Activated naive CD4-positive, alpha-beta T cell treated with Interleukin-2 at 50 U/mL for 16 hours (primary cell): ENCODE results near the gene NDUFV3.
"Not testable (repeated sequence)": the region's sequence is repeated elsewhere in the genome, so short reads cannot be mapped to it uniquely, and the experiment has no call there.

Experiments used
- DNase-seq: peaks from one replicate; pipeline ENCODE4 v3.0.0-alpha.2; 2020

NDUFV3 gene

DNA sequence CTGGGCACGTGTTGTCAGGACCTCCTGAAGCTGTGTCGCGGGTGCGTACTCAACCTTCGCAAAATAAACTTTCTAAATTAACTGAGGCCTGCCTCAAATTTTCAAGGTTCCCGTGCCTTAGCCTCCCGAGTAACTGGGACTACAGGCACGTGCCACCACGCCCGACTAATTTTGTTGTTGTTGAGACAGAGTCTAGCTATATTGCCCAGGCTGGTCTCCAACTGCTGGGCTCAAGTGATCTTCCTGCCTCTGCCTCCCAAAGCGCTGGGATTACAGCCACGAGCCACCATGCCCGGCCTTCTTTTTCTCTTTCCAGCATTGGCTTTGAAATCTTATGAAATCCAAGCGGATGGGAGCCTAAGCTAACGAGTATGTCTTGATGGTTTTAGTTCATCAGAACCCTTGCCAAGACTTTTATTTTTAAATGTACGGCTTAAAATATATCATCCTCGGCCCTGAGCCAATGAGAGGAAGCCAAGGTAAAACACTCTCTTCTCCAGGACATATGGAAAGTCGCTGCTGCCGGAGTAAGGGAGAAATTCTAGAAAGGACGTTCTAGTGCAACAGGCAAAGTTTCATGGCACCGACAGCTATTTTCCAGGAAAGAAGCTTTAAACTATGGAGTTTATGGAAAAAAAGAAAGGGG lies 45.0 kb downstream of the NDUFV3 start:
- no peak for DNase-seq

DNA sequence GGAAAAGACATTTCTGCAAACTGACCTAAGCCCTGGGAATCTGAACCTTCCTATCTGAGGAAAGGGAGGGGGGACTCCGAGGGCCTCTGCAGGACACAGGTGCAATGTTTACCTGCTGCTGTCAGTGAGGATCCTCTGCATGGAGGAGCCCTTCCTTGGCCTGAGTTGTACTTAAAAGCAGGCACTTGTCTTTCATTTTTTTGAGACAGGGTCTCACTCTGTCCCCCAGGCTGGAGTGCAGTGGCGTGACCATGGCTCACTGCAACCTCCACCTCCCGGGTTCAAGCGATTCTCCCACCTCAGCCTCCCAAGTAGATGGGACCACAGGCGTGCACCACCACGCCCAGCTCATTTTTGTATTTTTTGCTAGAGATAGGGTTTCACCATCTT lies 45.5 kb downstream of the NDUFV3 start:
- DNase-seq, result not testable (repeated sequence)

DNA sequence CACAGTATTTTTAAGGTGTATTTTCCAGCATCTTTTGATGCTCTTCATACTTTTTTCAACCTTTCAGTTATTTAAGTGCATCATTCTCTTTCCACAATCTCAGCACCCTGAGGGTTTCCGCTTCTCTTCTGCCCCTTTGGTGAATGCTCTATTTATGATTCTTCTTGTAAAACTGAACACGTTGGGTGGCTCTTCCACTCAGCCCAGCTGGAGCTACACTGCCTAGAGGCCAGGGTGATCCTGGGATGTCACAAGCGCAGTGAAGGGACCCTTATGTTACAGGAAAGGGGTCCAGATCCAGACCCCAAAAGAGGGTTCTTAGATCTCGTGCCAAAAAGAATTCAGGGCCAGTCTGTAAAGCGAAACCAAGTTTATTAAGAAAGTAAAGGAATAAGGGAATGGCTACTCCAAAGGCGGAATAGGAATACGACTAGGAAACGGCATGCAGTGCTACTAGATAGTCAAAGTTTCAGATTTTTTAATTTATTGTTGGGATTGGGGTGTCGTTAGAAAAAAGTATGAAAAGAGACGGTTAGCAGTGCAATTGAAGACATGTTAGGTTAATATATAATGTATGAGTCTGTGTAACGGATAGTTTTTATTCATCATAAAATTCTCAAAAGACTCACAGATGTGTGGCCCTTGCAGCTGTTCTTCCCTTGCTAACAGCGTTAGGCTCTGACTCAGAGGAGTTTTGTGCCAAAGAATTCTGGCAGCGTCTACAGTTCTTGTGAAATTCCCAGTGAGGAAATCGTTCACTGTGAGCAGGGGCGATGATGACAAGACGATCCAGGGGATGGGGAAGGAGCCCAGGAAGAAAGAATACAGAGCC lies 46.7 kb downstream of the NDUFV3 start:
- no peak for DNase-seq

DNA sequence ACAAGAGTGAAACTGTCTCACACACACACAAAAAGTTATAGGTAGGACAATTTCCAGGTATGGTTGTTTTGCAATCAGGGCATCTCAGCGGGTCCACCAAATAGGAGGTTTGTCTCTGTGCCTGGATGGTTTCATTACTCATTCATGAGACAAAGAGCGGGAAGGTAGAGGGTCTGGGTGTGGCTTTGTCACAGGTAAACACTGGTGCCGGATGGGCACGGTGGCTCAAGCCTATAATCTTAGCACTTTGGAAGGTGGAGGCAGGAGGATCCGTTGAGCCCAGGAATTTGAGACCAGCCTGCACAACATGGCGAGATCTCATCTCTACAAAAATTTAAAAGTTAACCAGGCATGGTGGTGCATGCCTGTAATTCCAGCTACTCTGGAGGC lies 48.6 kb downstream of the NDUFV3 start:
- DNase-seq, result no peak

DNA sequence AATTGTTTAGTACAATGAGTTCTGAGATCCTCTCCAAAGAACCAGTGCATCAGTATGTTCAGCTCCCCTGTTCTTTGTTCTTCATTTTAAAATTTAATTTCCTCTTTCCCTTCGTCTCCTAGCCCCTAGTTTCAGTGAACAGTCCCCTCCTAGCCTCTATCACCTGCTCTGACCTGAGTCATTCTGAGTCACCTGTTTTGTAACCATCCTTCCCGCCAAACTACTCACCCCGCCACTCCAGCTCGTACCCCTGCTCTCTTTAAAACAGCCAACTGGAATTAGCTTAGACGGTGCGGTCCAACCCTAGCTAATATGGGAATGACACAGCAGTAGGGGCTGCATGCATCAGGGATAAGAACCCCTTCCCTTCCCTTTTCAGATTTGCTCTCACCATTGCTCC lies 49.1 kb downstream of the NDUFV3 start:
- DNase-seq, result no peak

DNA sequence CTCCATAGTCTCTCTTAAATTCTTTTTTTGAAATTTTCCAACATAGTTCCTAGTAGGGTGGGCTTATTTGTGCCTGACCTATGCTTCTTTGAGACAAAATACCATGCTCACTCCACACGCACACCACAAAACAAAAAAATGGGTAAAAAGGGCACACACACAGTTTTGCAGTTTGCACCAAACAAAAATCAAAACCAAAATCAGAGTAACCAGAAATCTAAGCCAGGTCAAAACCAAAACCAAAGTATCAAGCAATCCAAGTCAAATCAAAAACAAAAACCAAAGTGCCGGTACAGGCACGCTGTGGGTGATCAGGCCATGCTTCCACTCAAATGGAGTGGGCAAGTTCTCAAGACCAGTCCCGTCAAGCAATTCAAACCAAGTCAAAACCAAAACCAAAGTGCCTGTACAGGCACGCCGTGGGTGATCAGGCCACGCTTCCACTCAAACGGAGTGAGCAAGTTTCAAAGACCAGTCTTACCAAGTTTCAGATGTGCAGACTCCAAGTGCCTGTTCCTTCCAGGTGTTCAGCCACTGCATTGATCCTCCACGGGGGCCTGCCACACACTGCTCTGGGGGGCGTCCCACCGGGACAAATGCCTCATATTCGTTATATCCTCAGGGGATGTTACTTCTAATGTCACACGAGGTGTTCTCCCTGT lies 56.1 kb downstream of the NDUFV3 start:
- not testable (repeated sequence) for DNase-seq

DNA sequence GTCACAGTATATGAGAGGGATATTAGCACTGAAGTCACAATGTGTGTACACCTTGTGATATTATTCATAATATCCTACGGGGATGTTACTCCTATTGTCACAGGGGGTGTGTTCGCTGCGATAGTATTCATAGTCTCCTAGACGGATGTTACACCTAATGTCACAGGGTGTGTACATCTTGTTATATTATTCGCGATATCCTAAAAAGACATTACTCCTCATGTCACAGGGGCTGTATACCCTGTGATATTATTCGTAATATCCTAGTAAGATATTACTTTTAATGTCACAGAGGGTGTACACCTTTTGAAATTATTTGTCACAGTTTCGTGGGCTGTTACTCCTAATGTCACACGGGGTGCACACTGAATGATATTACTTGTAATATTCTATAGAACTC lies 58.1 kb downstream of the NDUFV3 start:
- not testable (repeated sequence) for DNase-seq

DNA sequence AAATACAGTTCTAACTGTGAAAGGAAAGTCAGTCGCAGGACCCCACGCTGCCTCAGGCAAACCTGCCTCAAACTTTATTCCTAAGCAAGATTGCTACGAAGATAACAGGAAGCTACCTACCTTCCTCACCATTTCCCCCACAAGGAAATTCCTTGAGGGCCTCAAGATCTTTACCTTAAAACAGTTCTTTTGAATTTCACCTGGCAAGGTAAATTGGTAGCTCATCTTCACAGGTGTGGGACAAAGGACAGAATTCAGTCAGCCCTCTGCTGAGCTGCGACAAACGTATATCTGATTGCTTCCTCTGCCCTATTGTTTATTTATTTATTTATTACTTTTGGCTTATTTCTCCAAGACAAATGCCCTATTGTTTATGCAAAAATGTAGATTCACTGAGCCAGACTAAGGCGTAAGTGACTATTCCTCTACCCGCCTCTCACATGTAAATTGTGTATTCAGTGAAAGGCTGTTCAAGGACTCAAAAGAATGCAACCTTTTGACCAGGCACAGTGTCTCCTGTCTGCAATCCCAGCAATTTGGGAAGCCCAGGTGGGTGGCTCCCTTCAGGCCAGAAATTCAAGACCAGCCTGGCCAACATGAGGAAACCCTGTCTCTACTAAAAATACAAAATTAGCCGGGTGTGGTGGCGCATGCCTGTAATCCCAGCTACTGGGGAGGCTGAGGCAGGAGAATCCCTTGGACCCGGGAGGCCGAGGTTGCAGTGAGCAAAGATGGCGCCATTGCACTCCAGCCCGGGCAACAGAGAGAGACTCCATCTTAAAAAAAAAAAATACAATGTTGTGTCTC lies 63.9 kb downstream of the NDUFV3 start:
- no peak for DNase-seq

DNA sequence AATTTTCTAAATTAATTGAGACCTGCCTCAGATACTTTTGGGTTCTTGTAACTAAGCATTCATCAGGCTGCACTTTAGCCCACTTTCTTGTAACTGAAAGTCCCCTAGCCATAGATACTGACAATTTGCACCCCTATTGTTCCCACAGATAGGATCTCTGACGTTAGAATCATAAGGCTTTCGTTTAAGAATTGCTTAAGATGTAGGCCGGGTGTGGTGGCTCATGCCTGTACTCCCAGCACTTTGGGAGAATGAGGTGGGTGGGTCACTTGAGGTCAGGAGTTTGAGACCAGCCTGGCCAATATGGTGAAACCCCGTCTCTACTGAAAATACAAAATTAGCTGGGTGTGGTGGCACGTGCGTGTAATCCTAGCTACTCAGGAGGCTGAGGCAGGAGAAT lies 65.0 kb downstream of the NDUFV3 start:
- DNase-seq, result not testable (repeated sequence)

DNA sequence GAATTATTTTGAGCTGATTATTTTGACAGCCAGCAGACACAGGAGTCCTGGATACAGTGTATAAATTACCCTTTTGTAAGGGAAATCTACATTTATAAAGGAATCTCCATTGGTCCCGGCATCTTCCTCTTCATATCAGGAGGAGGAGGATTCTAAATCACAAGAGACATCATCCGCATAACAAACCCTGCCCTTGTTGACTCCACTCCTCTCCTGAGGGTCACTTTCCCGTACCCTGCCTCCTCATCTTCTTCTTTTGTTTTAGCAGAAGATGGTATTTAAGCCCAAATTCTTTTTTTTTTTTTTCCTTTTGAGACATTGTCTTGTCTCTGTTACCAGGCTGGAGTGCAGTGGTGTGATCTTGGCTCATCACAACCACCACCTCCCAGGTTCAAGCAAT lies 66.6 kb downstream of the NDUFV3 start:
- DNase-seq, result no peak

DNA sequence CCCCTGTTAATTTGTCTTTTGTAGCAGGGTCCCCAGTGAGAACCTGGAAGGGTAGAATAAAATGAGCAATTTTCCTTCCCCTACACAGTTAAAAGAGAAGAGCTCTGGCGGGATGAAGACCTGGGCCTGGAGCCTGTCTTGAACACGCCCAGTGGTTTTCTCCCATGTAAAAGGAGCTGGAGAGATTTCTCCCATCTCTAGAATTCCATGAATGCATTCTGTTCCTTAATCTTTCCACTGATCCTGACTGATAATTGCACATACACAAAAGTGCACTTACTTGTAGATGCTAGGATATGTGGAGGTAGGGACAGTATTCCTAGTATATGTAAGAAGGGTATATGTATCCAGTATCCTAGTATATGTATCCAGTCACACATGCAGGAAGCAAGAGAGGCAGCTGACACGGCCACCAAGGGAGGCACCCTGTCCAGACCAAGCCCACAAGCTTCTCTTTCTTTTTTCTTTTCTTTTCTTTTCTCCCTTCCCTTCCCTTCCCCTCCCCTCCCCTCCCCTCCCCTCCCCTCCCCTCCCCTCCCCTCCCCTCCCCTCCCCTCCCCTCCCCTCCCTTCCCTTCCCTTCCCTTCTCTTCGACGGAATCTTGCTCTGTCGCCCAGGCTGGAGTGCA lies 69.4 kb downstream of the NDUFV3 start:
- no peak for DNase-seq
